ENCODE results near the gene DAAM1. TPM values are rescaled to one million over a fixed set of nuclear protein-coding genes. Genes with fewer than 3 reads are reported as not detected.
A peak's percentile ranks its signal among the peaks of the same experiment; 100 is the strongest.

The DAAM1 gene
- total and polyA plus RNA-seq, 5 experiments from 2014 or later = 4.6 to 18.1 (median 8.1) TPM

- peaks cover 17 to 45% (median 41%) of the 10 kb centered on the region in 3 donors for H3K36me3 Mint-ChIP-seq
- no peak overlapping the region for H3K27ac Mint-ChIP-seq
- no peaks in the 10 kb centered on the region for H3K4me1 Mint-ChIP-seq
- H3K4me3 Mint-ChIP-seq = no peak overlapping the region
- DNase-seq (no peak), ATAC-seq (no peak)
- H3K27me3 Mint-ChIP-seq = no peaks in the 10 kb centered on the region
- no peaks in the 10 kb centered on the region for H3K9me3 Mint-ChIP-seq
- POLR2A ChIA-PET = no interaction called here
Measured at GRCh38 chr14:59336706-59337105, 148.2 kb downstream of the DAAM1 start.

- DNase-seq = no peak
- H3K27me3 Mint-ChIP-seq = no peaks in the 10 kb centered on the region
- H3K9me3 Mint-ChIP-seq = no peaks in the 10 kb centered on the region
- no peaks in the 10 kb centered on the region for H3K4me1 Mint-ChIP-seq
- H3K4me3 Mint-ChIP-seq = no peak overlapping the region
- POLR2A ChIA-PET = no interaction called here
- no peak overlapping the region for H3K27ac Mint-ChIP-seq
- H3K36me3 Mint-ChIP-seq = peaks cover 13 to 41% (median 36%) of the 10 kb centered on the region in 3 donors
- no peak for ATAC-seq
Measured at GRCh38 chr14:59337141-59337611, 148.7 kb downstream of the DAAM1 start.

- H3K4me3 Mint-ChIP-seq = no peak overlapping the region
- H3K4me1 Mint-ChIP-seq = no peaks in the 10 kb centered on the region
- H3K9me3 Mint-ChIP-seq = no peaks in the 10 kb centered on the region
- no peak overlapping the region for H3K27ac Mint-ChIP-seq
- peaks cover 8 to 30% (median 29%) of the 10 kb centered on the region in 3 donors for H3K36me3 Mint-ChIP-seq
- DNase-seq (no peak), ATAC-seq (no peak)
- POLR2A ChIA-PET = no interaction called here
- H3K27me3 Mint-ChIP-seq = no peaks in the 10 kb centered on the region
Measured at GRCh38 chr14:59338761-59339160, 150.3 kb downstream of the DAAM1 start.

GRCh38 chr14:59339524-59340330 lies 151.3 kb downstream of the DAAM1 start:
- DNase-seq (no peak), ATAC-seq (no peak)
- POLR2A ChIA-PET = no interaction called here
- H3K27me3 Mint-ChIP-seq = no peaks in the 10 kb centered on the region
- H3K27ac Mint-ChIP-seq = peak overlapping the region in 1 of 10 donors; percentile 51
- no peaks in the 10 kb centered on the region for H3K4me1 Mint-ChIP-seq
- H3K36me3 Mint-ChIP-seq = peaks cover 8 to 25% (median 24%) of the 10 kb centered on the region in 3 donors
- no peak overlapping the region for H3K4me3 Mint-ChIP-seq
- no peaks in the 10 kb centered on the region for H3K9me3 Mint-ChIP-seq

- H3K36me3 Mint-ChIP-seq = peaks cover 8 to 23% (median 20%) of the 10 kb centered on the region in 3 donors
- ATAC-seq = no peak
Measured at GRCh38 chr14:59341858-59342477, 153.5 kb downstream of the DAAM1 start.

GRCh38 chr14:59342516-59343484 lies 154.3 kb downstream of the DAAM1 start:
- H3K9me3 Mint-ChIP-seq = no peaks in the 10 kb centered on the region

More at GRCh38 chr14:59341858-59342477, 153.5 kb downstream of the DAAM1 start:
- POLR2A ChIA-PET = no interaction called here
- DNase-seq = no peak
- H3K4me1 Mint-ChIP-seq = no peaks in the 10 kb centered on the region
- H3K27me3 Mint-ChIP-seq = no peaks in the 10 kb centered on the region
- H3K4me3 Mint-ChIP-seq = no peak overlapping the region
- H3K9me3 Mint-ChIP-seq = no peaks in the 10 kb centered on the region
- no peak overlapping the region for H3K27ac Mint-ChIP-seq

GRCh38 chr14:59343585-59343984 lies 155.1 kb downstream of the DAAM1 start:
- no peak for DNase-seq
- no peak overlapping the region for H3K27ac Mint-ChIP-seq
- H3K36me3 Mint-ChIP-seq = peaks cover 8 to 32% (median 18%) of the 10 kb centered on the region in 3 donors

More at GRCh38 chr14:59342516-59343484, 154.3 kb downstream of the DAAM1 start:
- ATAC-seq (no peak), DNase-seq (no peak)
- Mint-ChIP-seq H3K4me3 (no peak overlapping the region), H3K4me1 (no peaks in the 10 kb centered on the region), H3K27me3 (no peaks in the 10 kb centered on the region), H3K27ac (no peak overlapping the region), H3K36me3 (peaks cover 8 to 29% (median 18%) of the 10 kb centered on the region in 3 donors)
- POLR2A ChIA-PET = no interaction called here

GRCh38 chr14:59344016-59344415 lies 155.5 kb downstream of the DAAM1 start:
- POLR2A ChIA-PET = no interaction called here
- DNase-seq = no peak
- peaks cover 8 to 32% (median 18%) of the 10 kb centered on the region in 3 donors for H3K36me3 Mint-ChIP-seq
- H3K27me3 Mint-ChIP-seq = no peaks in the 10 kb centered on the region
- no peak for ATAC-seq
- no peaks in the 10 kb centered on the region for H3K4me1 Mint-ChIP-seq
- H3K4me3 Mint-ChIP-seq = no peak overlapping the region
- no peak overlapping the region for H3K27ac Mint-ChIP-seq
- H3K9me3 Mint-ChIP-seq = no peaks in the 10 kb centered on the region

More at GRCh38 chr14:59343585-59343984, 155.1 kb downstream of the DAAM1 start:
- no peak for ATAC-seq
- H3K9me3 Mint-ChIP-seq = no peaks in the 10 kb centered on the region
- H3K27me3 Mint-ChIP-seq = no peaks in the 10 kb centered on the region
- no peaks in the 10 kb centered on the region for H3K4me1 Mint-ChIP-seq
- H3K4me3 Mint-ChIP-seq = no peak overlapping the region
- POLR2A ChIA-PET = no interaction called here

GRCh38 chr14:59344691-59345455 lies 156.4 kb downstream of the DAAM1 start:
- H3K27me3 Mint-ChIP-seq = no peaks in the 10 kb centered on the region
- H3K36me3 Mint-ChIP-seq = peaks cover 7 to 27% (median 14%) of the 10 kb centered on the region in 3 donors
- H3K4me1 Mint-ChIP-seq = no peaks in the 10 kb centered on the region
- POLR2A ChIA-PET = no interaction called here
- peak overlapping the region in 2 of 10 donors; percentile 1 to 11 for H3K27ac Mint-ChIP-seq
- H3K9me3 Mint-ChIP-seq = no peaks in the 10 kb centered on the region
- no peak overlapping the region for H3K4me3 Mint-ChIP-seq
- DNase-seq (no peak), ATAC-seq (no peak)

- no peaks in the 10 kb centered on the region for H3K4me1 Mint-ChIP-seq
- H3K9me3 Mint-ChIP-seq = no peaks in the 10 kb centered on the region
- H3K36me3 Mint-ChIP-seq = peaks cover 0 to 13% (median 1%) of the 10 kb centered on the region in 3 donors
- ATAC-seq (no peak), DNase-seq (no peak)
- H3K27me3 Mint-ChIP-seq = no peaks in the 10 kb centered on the region
- peak overlapping the region in 1 of 10 donors; percentile 1 for H3K27ac Mint-ChIP-seq
- H3K4me3 Mint-ChIP-seq = no peak overlapping the region
- POLR2A ChIA-PET = no interaction called here
Measured at GRCh38 chr14:59346329-59346728, 157.9 kb downstream of the DAAM1 start.

GRCh38 chr14:59346796-59347510 lies 158.5 kb downstream of the DAAM1 start:
- POLR2A ChIA-PET = no interaction called here
- no peaks in the 10 kb centered on the region for H3K27me3 Mint-ChIP-seq
- H3K27ac Mint-ChIP-seq = peak overlapping the region in 1 of 10 donors; percentile 12
- ATAC-seq = no peak
- H3K9me3 Mint-ChIP-seq = no peaks in the 10 kb centered on the region
- DNase-seq = no peak
- peaks cover 0 to 13% (median 2%) of the 10 kb centered on the region in 3 donors for H3K36me3 Mint-ChIP-seq
- H3K4me1 Mint-ChIP-seq = no peaks in the 10 kb centered on the region
- H3K4me3 Mint-ChIP-seq = no peak overlapping the region
